GM21723 (cell line): ENCODE data around the gene PYGM.
A peak's percentile ranks its signal among the peaks of the same experiment; 100 is the strongest.

Experiments
- ATAC-seq: cut with Tn5 transposase; IDR thresholded peaks from one replicate; pipeline ENCODE4 v1.9.1; 2021; ENCODE audit warnings: mild to moderate bottlenecking, moderate library complexity; ENCODE audit not compliant: unreplicated experiment

The PYGM gene

GRCh38 chr11:64739871-64740270 is 19.9 kb downstream of the PYGM start:
- ATAC-seq = no peak

- no peak for ATAC-seq
These were observed 23.1 kb downstream of the PYGM start for GRCh38 chr11:64736654-64737053.

- ATAC-seq = no peak
These were observed 24.0 kb downstream of the PYGM start for GRCh38 chr11:64735725-64736259.

GRCh38 chr11:64734811-64735724 is 24.7 kb downstream of the PYGM start:
- no peak for ATAC-seq

GRCh38 chr11:64731601-64732000 is 28.2 kb downstream of the PYGM start:
- ATAC-seq = no peak

- no peak for ATAC-seq
These were observed 29.9 kb downstream of the PYGM start for GRCh38 chr11:64729851-64730382.

- no peak for ATAC-seq
These were observed 30.9 kb downstream of the PYGM start for GRCh38 chr11:64728757-64729365.

GRCh38 chr11:64726867-64727530 is 32.8 kb downstream of the PYGM start:
- ATAC-seq = no peak

GRCh38 chr11:64726211-64726641 is 33.5 kb downstream of the PYGM start:
- no peak for ATAC-seq

GRCh38 chr11:64724863-64725532 is 34.8 kb downstream of the PYGM start:
- ATAC-seq = no peak

GRCh38 chr11:64723907-64724862 is 35.6 kb downstream of the PYGM start:
- ATAC-seq = no peak

GRCh38 chr11:64723117-64723906 is 36.5 kb downstream of the PYGM start, which contains the start of gene NRXN2:
Gene NRXN2, minus strand, starts transcription at chr11:64723197. Its CDS starts 9,498 bp downstream, at chr11:64713699.
- peak; percentile 85 for ATAC-seq

GRCh38 chr11:64722141-64723065 is 37.4 kb downstream of the PYGM start:
- ATAC-seq = no peak

- no peak for ATAC-seq
These were observed 38.4 kb downstream of the PYGM start for GRCh38 chr11:64721359-64721699.

- ATAC-seq = no peak
These were observed 39.0 kb downstream of the PYGM start for GRCh38 chr11:64720640-64721358.

GRCh38 chr11:64720167-64720566 is 39.6 kb downstream of the PYGM start:
- no peak for ATAC-seq

- ATAC-seq = no peak
These were observed 40.4 kb downstream of the PYGM start for GRCh38 chr11:64719406-64719805.
